HCT116 (cell line): Measurements from ENCODE around the gene RGS6. TPM values are rescaled to one million over a fixed set of nuclear protein-coding genes. Genes with fewer than 3 reads are reported as not detected.

Experiments used
- ATAC-seq: fragments of 200-7000 bp; cut with Tn5 transposase; 2 replicates; pipeline ENCODE4 v1.9.1; 2020; ENCODE audit warnings: mild to moderate bottlenecking, moderate library complexity
- BruUV-seq: library from RNA; stranded (reverse); fragments of 400-500 nt; replicated peaks from 2 replicates; lab custom pipeline; 2021; lab: Mats Ljungman, UMichigan
- CTCF ChIA-PET: fragments of 300-600 bp; sonication (Branson Sonifier 250); formaldehyde crosslinking; loops from one replicate; lab custom pipeline; 2021; ENCODE audit warnings: antibody characterized with exemption; lab: Charles Lee
- POLR2A ChIA-PET: fragments of 300-600, 350-600 bp; sonication (Branson Sonifier 250); formaldehyde crosslinking; loops from one replicate; lab custom pipeline; 2021; ENCODE audit warnings: antibody characterized with exemption; lab: Charles Lee
- RAD21 ChIA-PET, 2 experiments: fragments of 300-600 bp; sonication (Branson Sonifier 250); formaldehyde crosslinking; loops; one replicate each; lab custom pipeline; 2023; ENCODE audit warnings: low total read pairs in 2 of 2; ENCODE audit not compliant: uncharacterized antibody in 2 of 2, unreplicated experiment in 2 of 2, low non-redundant PET in 1 of 2; lab: Charles Lee
- DNase-seq: peaks from one replicate; pipeline ENCODE4 v3.0.0-alpha.2; 2010; ENCODE audit warnings: low read depth, low spot score
- H2AFZ ChIP-seq: fragments of 200-600 bp; shearing (Covaris generic), sonication (generic); 2 replicates; pipeline ENCODE4 v1.6.1; 2017; ENCODE audit warnings: low read depth, mixed run types, mixed read lengths, antibody characterized with exemption, low read length; ENCODE audit not compliant: poor library complexity, severe bottlenecking
- H3K27ac ChIP-seq: 2 replicates; pipeline ENCODE4 v1.5.1; 2012; ENCODE audit warnings: low read depth, low read length
- H3K27me3 ChIP-seq: fragments of 200-600 bp; sonication (generic); 2 replicates; pipeline ENCODE4 v1.6.1; 2016; ENCODE audit warnings: mixed run types, low read length, mixed read lengths; ENCODE audit not compliant: insufficient read depth
- H3K36me3 ChIP-seq, 2 experiments: fragments of 200-500 bp in 1 of 2; fragments of 200-600 bp in 1 of 2; sonication (Bioruptor generic) in 1 of 2; sonication (generic) in 1 of 2; 2 replicates each; pipeline versions ENCODE4 v1.5.1 to v1.6.1; 2014 to 2016; ENCODE audit warnings: low read length in 2 of 2, inconsistent platforms in 1 of 2, mixed read lengths in 1 of 2, mixed run types in 1 of 2; ENCODE audit not compliant: insufficient read depth in 2 of 2, control insufficient read depth in 1 of 2
- H3K4me1 ChIP-seq, 2 experiments: fragments of 200-600 bp in 1 of 2; sonication (generic) in 1 of 2; 2 replicates each; pipeline versions ENCODE4 v1.5.1 to v1.6.1; 2012 to 2017; ENCODE audit warnings: low read length in 2 of 2, inconsistent platforms in 1 of 2, mild to moderate bottlenecking in 1 of 2, mixed read lengths in 1 of 2, mixed run types in 1 of 2, moderate library complexity in 1 of 2; ENCODE audit not compliant: insufficient read depth in 2 of 2, control insufficient read depth in 1 of 2
- H3K4me2 ChIP-seq: fragments of 200-600 bp; sonication (generic); 2 replicates; pipeline ENCODE4 v1.6.1; 2017; ENCODE audit warnings: mixed run types, low read length, mixed read lengths
- H3K4me3 ChIP-seq, 2 experiments: fragments of 200-600 bp in 1 of 2; sonication (generic) in 1 of 2; replicated peaks in 1 of 2; 2 replicates each; pipeline ENCODE4 v1.5.1; 2011 to 2016; ENCODE audit warnings: low read length in 2 of 2, control low read depth in 1 of 2, low read depth in 1 of 2, mild to moderate bottlenecking in 1 of 2, mixed read lengths in 1 of 2, mixed run types in 1 of 2
- H3K79me2 ChIP-seq: fragments of 200-600 bp; sonication (generic); 2 replicates; pipeline ENCODE4 v1.6.1; 2017; ENCODE audit warnings: mild to moderate bottlenecking, mixed run types, low read length, moderate library complexity, mixed read lengths; ENCODE audit not compliant: insufficient read depth
- H3K9ac ChIP-seq: fragments of 200-600 bp; sonication (generic); 2 replicates; pipeline ENCODE4 v1.6.1; 2016; ENCODE audit warnings: low read length, mixed read lengths
- H3K9me2 ChIP-seq: fragments of 200-600 bp; sonication (generic), shearing (Covaris generic); 2 replicates; pipeline ENCODE4 v1.6.1; 2017; ENCODE audit warnings: mixed run types, mild to moderate bottlenecking, moderate library complexity; ENCODE audit not compliant: insufficient read depth
- H3K9me3 ChIP-seq, 2 experiments: fragments of 200-500 bp in 1 of 2; fragments of 200-600 bp in 1 of 2; sonication (Bioruptor generic) in 1 of 2; sonication (generic) in 1 of 2; 2 replicates each; pipeline ENCODE4 v1.6.1; 2014 to 2017; ENCODE audit warnings: low read length in 2 of 2, mixed read lengths in 2 of 2, inconsistent platforms in 1 of 2, low read depth in 1 of 2, mild to moderate bottlenecking in 1 of 2, mixed run types in 1 of 2, moderate library complexity in 1 of 2; ENCODE audit not compliant: control insufficient read depth in 1 of 2, insufficient read depth in 1 of 2
- H4K20me1 ChIP-seq: fragments of 200-600 bp; sonication (generic), shearing (Covaris generic); 2 replicates; pipeline ENCODE4 v1.6.1; 2017; ENCODE audit warnings: mixed run types, mild to moderate bottlenecking, moderate library complexity; ENCODE audit not compliant: insufficient read depth
- ATF3 ChIP-seq: IDR thresholded peaks from 2 replicates; pipeline ENCODE4 v1.6.1; 2012
- CEBPB ChIP-seq: IDR thresholded peaks from 2 replicates; pipeline ENCODE4 v1.6.1; 2012; ENCODE audit warnings: low read depth
- CTCF ChIP-seq, 3 experiments: fragments of 200-600 bp in 1 of 3; sonication (generic) in 1 of 3; IDR thresholded peaks in 2 of 3; conservative IDR thresholded peaks in 1 of 3; 2 replicates each; pipeline ENCODE4 v1.5.1; 2012 to 2017; ENCODE audit warnings: low read depth in 2 of 3, low read length in 2 of 3, antibody characterized with exemption in 1 of 3, borderline replicate concordance in 1 of 3, control low read depth in 1 of 3, mild to moderate bottlenecking in 1 of 3, mixed read lengths in 1 of 3, mixed run types in 1 of 3, moderate library complexity in 1 of 3; ENCODE audit not compliant: insufficient read depth in 1 of 3
- ELF1 ChIP-seq: IDR thresholded peaks from 2 replicates; pipeline ENCODE4 v1.6.1; 2012; ENCODE audit warnings: low read depth, borderline replicate concordance
- EZH2 ChIP-seq: fragments of 200-600 bp; sonication (generic); IDR thresholded peaks from 2 replicates; pipeline ENCODE4 v1.6.1; 2017; ENCODE audit warnings: antibody characterized with exemption, mixed run types
- EZH2phosphoT487 ChIP-seq: fragments of 200-600 bp; IDR thresholded peaks from 2 replicates; pipeline ENCODE4 v1.6.1; 2018; ENCODE audit warnings: antibody characterized with exemption, borderline replicate concordance
- JUND ChIP-seq: IDR thresholded peaks from 2 replicates; pipeline ENCODE4 v1.6.1; 2012
- MAX ChIP-seq: IDR thresholded peaks from 2 replicates; pipeline ENCODE4 v1.6.1; 2012
- POLR2A ChIP-seq: IDR thresholded peaks from 2 replicates; pipeline ENCODE4 v1.7.0; 2011; ENCODE audit warnings: borderline replicate concordance; ENCODE audit not compliant: insufficient read depth, insufficient read length; ENCODE audit errors: extremely low read depth
- REST ChIP-seq: IDR thresholded peaks from 2 replicates; pipeline ENCODE4 v1.6.1; 2012; ENCODE audit warnings: low read depth
- SRF ChIP-seq: IDR thresholded peaks from 2 replicates; pipeline ENCODE4 v1.6.1; 2012; ENCODE audit warnings: low read depth
- TCF7L2 ChIP-seq: IDR thresholded peaks from 2 replicates; pipeline ENCODE4 v1.7.0; 2011; ENCODE audit warnings: borderline replicate concordance, inconsistent platforms; ENCODE audit not compliant: insufficient read depth, insufficient read length; ENCODE audit errors: extremely low read depth
- YY1 ChIP-seq: IDR thresholded peaks from 2 replicates; pipeline ENCODE4 v1.6.1; 2011; ENCODE audit warnings: low read length, low read depth, moderate library complexity, mild to moderate bottlenecking; ENCODE audit not compliant: insufficient replicate concordance; ENCODE audit errors: extremely low read depth
- ZFX ChIP-seq: fragments of 450-650 bp; IDR thresholded peaks from 2 replicates; pipeline ENCODE4 v1.6.1; 2017
- ZNF274 ChIP-seq: fragments of 200-500 bp; sonication (Bioruptor generic); IDR thresholded peaks from 2 replicates; pipeline ENCODE4 v1.6.1; 2014; ENCODE audit warnings: mild to moderate bottlenecking, low read depth, low read length, inconsistent platforms
- intact Hi-C: fragments of 100-400 bp; cut with micrococcal nuclease; formaldehyde crosslinking; loops from 2 replicates; pipeline ENCODE4 v1.10.0; 2022
- total RNA-seq: library from RNA; stranded (reverse); gene quantifications from one replicate; pipeline ENCODE4 v1.2.1, GENCODE V29; 2021; ENCODE audit not compliant: unreplicated experiment

Gene RGS6
- total RNA-seq, 1 experiment from 2014 or later = 4.7 TPM

- Histone ChIP-seq H3K79me2 (no peaks in the 10 kb centered on the region), H3K27ac (no peak overlapping the region), H2AFZ (no peak overlapping the region), H3K4me1 (no peaks in the 10 kb centered on the region), H3K27me3 (no peaks in the 10 kb centered on the region), H3K9ac (no peak overlapping the region), H3K4me3 (no peak overlapping the region), H3K36me3 (no peaks in the 10 kb centered on the region), H3K9me3 (no peaks in the 10 kb centered on the region), H3K4me2 (no peak overlapping the region), H4K20me1 (no peaks in the 10 kb centered on the region), H3K9me2 (no peaks in the 10 kb centered on the region)
- TF ChIP-seq JUND (no peak), CTCF (IDR thresholded peaks at IDR 0.05 in 2 of 3, conservative IDR thresholded peaks at IDR 0.05 in 1 of 3; ENCODE audit: borderline replicate concordance in 1 of 3, insufficient read depth in 1 of 3, low read depth in 2 of 3, low read length in 2 of 3) (no peak), ZFX (no peak), ZNF274 (no peak), EZH2phosphoT487 (no peak), ATF3 (no peak), SRF (no peak), ELF1 (no peak), TCF7L2 (no peak), MAX (no peak), YY1 (no peak), CEBPB (no peak), REST (no peak), POLR2A (no peak), EZH2 (no peak)
- intact Hi-C loops = no loop called here
- no peak for DNase-seq
- BruUV-seq = no TSS peak
- RAD21 ChIA-PET = no interaction called here
- CTCF ChIA-PET = no interaction called here
- ATAC-seq = no peak
- POLR2A ChIA-PET = no interaction called here
Measured at GRCh38 chr14:72060917-72061316, 128.7 kb downstream of the RGS6 start.
